GM12865 (cell line): Measurements from ENCODE around the gene DYNLT4.

Experiments
- DNase-seq: peaks from one replicate; pipeline ENCODE4 v3.0.0; 2010; ENCODE audit warnings: low read depth
- H3K4me3 ChIP-seq: 2 replicates; pipeline ENCODE4 v1.5.1; 2011; ENCODE audit warnings: mild to moderate bottlenecking, low read depth, low read length, control low read depth
- TF ChIP-seq, protein P1 (sequence below): IDR thresholded peaks from 2 replicates; pipeline ENCODE4 v1.5.1; 2011; ENCODE audit warnings: low read length, control low read depth, low read depth, inconsistent platforms; ENCODE audit not compliant: insufficient read depth; ENCODE audit errors: missing control alignments

DYNLT4 gene

DNA sequence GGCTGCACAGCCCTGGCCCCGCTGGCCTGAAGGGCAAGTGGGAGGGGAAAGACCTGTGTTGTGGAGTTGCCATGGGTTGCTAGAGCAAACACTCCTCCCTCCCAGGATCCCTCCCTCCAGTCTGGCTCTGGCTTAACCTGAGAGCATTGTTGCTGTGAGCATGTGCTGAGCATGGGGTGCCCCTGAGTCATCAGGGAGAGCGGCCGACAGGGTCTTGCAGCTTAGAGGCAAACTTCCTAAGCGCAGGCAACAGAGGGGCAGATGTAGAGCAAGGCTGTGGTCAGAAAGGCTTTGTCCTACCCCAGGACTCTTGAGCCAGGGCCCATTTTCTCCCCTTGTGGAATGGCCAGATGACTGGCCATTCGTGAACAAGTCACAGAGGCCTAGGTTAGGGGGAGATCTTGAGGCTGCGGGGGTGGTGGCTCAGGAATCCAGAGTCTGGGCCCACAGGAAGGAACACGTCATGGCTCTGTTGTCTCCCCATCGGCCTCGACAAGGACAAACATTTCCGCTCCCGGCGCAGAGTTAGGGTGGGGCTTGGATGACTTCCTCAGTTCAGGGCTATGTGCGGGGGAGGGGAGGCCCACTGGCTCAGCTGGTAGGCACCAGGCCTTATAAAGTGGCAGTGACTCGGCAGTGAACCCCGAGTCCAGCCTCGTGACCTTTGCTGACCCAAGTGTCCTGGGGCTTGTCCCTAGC is 362 bp upstream of the DYNLT4 start:
- TF ChIP-seq, protein P1, sequence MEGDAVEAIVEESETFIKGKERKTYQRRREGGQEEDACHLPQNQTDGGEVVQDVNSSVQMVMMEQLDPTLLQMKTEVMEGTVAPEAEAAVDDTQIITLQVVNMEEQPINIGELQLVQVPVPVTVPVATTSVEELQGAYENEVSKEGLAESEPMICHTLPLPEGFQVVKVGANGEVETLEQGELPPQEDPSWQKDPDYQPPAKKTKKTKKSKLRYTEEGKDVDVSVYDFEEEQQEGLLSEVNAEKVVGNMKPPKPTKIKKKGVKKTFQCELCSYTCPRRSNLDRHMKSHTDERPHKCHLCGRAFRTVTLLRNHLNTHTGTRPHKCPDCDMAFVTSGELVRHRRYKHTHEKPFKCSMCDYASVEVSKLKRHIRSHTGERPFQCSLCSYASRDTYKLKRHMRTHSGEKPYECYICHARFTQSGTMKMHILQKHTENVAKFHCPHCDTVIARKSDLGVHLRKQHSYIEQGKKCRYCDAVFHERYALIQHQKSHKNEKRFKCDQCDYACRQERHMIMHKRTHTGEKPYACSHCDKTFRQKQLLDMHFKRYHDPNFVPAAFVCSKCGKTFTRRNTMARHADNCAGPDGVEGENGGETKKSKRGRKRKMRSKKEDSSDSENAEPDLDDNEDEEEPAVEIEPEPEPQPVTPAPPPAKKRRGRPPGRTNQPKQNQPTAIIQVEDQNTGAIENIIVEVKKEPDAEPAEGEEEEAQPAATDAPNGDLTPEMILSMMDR: no peak
- H3K4me3 ChIP-seq: peak overlapping the region; percentile 35
- DNase-seq: peak; percentile 91

DNA sequence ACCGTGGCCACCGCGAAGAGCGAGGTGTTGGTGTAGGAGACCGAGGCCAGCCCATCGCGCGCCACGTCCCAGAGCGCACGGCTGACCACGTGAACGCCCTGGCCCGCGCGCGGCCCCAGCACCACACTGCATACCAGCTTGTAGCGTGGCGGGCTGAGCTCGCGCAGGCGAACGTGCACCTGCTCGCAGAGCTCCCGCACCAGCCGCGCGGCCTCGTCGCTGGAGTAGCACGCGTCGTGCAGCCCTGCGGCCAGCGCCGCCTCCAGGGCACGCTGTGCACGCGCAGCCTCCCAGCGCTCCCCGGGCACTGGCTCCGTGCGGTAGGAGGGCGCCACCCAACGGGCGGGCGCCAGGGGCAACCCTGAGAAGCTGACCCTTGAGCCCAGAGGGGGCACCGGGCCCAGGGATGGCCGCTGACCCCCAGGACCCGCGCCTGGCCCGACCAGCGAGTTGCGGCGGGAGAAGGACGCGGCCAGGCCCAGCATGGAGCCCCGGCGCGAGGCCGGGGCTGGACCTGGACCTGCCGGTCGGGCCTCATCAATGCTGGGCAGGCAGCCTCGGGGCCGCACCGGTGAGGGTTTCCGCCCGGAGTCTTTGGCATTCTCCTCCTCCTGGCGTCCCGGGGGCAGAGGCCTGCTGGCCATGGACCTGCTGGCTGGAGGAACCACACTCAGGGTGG is 987 bp downstream of the DYNLT4 start:
- no peak overlapping the region for H3K4me3 ChIP-seq
- TF ChIP-seq, protein P1: no peak
- DNase-seq: no peak

DNA sequence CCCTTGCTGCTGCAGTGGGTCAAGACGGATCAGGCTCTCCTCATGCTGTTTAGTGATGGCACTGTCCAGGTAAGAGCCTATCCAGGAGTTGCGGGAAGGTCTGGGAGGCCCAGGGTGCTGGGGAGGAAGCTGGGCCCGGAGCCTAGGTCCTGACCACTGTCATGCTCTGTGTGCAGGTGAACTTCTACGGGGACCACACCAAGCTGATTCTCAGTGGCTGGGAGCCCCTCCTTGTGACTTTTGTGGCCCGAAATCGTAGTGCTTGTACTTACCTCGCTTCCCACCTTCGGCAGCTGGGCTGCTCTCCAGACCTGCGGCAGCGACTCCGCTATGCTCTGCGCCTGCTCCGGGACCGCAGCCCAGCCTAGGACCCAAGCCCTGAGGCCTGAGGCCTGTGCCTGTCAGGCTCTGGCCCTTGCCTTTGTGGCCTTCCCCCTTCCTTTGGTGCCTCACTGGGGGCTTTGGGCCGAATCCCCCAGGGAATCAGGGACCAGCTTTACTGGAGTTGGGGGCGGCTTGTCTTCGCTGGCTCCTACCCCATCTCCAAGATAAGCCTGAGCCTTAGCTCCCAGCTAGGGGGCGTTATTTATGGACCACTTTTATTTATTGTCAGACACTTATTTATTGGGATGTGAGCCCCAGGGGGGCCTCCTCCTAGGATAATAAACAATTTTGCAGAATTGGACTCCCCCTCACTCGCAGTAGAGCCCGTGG is 1.7 kb downstream of the DYNLT4 start:
- TF ChIP-seq, protein P1: no peak
- H3K4me3 ChIP-seq: no peak overlapping the region
- no peak for DNase-seq

DNA sequence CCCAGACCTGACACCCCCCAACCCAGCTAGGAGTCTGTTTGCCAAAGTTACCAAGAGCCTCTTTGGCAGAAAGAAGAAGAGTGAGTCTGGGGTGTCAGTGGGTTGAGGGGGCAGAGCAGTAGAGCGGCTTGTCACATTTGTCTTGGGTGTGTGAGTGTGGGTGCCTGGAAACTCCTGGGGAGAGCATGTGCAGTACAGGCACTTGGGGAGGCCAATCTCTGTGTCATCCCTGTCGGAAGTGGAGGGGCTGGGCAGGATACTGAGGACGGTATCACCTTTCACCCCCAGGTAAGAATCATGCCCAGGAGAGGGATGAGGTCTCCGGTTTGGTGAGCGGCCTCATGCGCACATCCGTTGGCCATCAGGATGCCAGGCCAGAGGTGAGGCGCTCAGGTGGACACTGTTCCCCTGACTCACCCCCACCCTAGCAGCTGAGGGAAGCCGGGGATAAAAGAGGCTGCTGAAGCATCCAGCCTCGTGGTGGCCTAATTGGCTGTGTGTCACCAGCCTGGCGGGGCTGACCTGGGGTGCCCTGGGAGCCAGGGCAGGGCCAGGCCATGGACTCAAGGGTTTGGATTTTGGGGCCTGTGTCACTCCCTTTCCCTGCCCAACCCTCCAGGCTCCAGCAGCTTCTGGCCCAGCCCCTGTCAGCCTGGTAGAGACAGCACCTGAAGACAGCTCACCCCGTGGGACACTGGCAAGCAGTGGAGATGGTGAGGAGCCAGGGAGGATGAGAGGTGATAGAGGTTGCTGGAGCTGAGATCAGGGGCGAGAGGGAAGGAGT is 3.6 kb downstream of the DYNLT4 start:
- TF ChIP-seq, protein P1: no peak
- no peak for DNase-seq
- H3K4me3 ChIP-seq: no peak overlapping the region

DNA sequence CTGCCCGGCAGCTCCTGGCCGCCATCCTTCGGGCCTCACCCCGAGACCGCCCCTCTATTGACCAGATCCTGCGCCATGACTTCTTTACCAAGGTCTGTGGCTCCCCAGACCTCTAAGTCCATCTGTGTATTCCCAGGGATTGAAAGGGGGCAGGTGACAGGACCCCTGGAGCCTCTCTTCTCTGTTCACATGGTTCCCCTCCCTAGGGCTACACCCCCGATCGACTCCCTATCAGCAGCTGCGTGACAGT is 4.2 kb downstream of the DYNLT4 start:
- TF ChIP-seq, protein P1: no peak
- H3K4me3 ChIP-seq: no peak overlapping the region
- DNase-seq: no peak

DNA sequence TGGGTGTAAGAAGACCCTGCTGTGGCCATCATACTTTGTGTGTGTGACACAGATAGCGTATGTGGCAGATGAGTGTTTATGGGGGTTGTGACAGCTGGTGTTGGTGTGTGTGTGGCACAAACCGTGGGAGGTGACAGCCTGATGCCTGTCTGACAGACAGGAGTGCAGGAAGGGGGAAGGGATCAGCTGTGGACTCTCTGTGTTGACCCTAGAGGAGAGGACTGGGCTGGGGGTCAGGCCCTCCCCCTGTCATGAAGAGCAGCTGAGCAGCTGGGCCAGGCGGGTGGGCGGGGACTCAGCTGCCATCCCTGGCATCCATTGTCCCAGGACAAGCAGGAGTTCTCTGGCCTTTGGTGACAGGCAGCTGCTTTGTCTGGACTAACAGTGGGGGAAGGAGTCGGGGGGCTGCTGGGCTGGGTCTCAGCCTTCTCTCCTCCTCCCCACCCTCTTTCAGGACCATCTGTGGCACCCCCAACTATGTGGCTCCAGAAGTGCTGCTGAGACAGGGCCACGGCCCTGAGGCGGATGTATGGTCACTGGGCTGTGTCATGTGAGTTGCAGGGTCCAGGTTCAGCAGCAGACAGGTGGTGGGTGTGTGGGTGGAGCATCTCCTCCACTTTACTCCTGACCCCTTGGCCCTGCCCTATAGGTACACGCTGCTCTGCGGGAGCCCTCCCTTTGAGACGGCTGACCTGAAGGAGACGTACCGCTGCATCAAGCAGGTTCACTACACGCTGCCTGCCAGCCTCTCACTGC is 4.7 kb downstream of the DYNLT4 start:
- TF ChIP-seq, protein P1: no peak

More for the DNA sequence above, 4.7 kb downstream of the DYNLT4 start:
- peak overlapping the region; percentile 91 for H3K4me3 ChIP-seq
- no peak for DNase-seq
